ENCODE data around the gene SMYD3. TPM values are rescaled to one million over a fixed set of nuclear protein-coding genes. Genes with fewer than 3 reads are reported as not detected.

Gene SMYD3
- total and polyA plus RNA-seq, 10 of the 15 experiments (the other 5 are each of a cell fraction or from before 2014, with no cell fraction given): 18.3 to 54.0 (median 24.8) TPM

DNA sequence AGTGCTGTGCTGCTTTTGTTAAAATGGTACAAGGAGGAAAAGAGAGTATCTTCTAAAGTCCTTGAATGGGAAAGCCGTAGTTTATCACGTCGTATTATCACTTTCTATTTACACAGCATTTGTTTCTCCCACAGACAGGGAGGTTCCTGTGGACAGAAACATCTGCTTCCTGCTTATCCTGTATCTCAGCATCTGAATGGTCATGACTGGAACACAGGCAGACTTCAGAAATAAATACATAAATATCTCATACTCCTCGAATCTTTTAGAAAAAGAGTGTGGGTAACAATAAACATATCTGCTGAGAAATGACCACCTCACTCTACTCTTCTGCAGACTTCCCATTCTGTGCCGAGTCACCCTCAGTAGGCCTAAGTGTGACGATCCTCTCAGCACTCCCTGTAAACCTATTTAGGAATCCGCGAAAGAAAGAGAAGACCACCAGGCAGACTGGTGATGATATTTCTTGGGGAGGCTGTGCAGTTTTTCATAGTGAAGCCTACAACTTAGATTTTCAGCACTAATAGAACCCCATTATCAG is 393.5 kb downstream of the SMYD3 start (continued):
- TF ChIP-seq SMAD5 (IDR thresholded peaks at IDR 0.05; ENCODE audit: low read depth) (no peak), KDM1A (IDR thresholded peaks at IDR 0.05; ENCODE audit: borderline replicate concordance) (no peak), SIX5 (IDR thresholded peaks at IDR 0.05; ENCODE audit: low read depth, low read length, severe bottlenecking) (no peak), POU2F2 (IDR thresholded peaks at IDR 0.05; ENCODE audit: borderline replicate concordance, low read depth, low read length) (no peak), NR2C1 (IDR thresholded peaks at IDR 0.05) (no peak), EGR1 (IDR thresholded peaks at IDR 0.05; ENCODE audit: borderline replicate concordance in 1 of 2, low read depth in 2 of 2, low read length in 2 of 2) (no peak)

DNA sequence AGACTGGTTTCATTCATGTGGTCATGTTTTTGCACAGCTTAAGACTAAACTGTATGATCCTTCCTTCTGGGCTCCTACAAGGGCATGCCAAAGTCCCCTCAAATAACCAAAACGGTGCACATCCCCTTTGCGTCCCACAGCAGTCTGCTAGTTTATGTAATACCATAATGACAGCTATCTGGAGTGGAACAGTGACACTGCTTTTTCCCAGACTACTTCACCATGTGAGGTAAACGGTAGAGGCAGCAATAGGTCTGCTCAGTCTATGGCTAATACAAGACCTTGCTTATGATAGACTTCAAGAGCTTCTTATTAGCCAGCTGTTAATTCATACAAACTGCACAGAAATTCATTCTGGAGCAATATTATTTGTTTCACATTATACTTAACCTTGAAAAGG is 395.5 kb downstream of the SMYD3 start:
- CTCF ChIA-PET: interaction anchor here (0.6 to 1.4 kb wide), 3 partner anchors 9 to 21 kb away, joined by 3 read pairs; no protein-coding TSS in a partner anchor
- POLR2A ChIA-PET: no interaction called here
- RAD21 ChIA-PET (ENCODE audit: unreplicated experiment): no interaction called here
- no peak for FAIRE-seq
- intact Hi-C loops (cut with micrococcal nuclease; ENCODE audit: unreplicated experiment): no loop called here
- Histone ChIP-seq H3K9me3 (replicated peaks; ENCODE audit: control insufficient read depth, insufficient read depth, low read length) (no peaks in the 10 kb centered on the region), H3K4me2 (ENCODE audit: control insufficient read depth, insufficient read depth) (no peak overlapping the region), H3K27me3 (replicated peaks in 1 of 2; ENCODE audit: control insufficient read depth in 2 of 2, insufficient read depth in 2 of 2, low read length in 1 of 2) (no peaks in the 10 kb centered on the region), H3K27ac (ENCODE audit: control insufficient read depth, insufficient read depth) (no peak overlapping the region), H3K79me2 (ENCODE audit: control insufficient read depth, insufficient read depth, low read length) (no peaks in the 10 kb centered on the region), H4K20me1 (ENCODE audit: control insufficient read depth, insufficient read depth) (no peaks in the 10 kb centered on the region), H2AFZ (ENCODE audit: control insufficient read depth, low read depth, low read length) (no peak overlapping the region), H3K9ac (ENCODE audit: control insufficient read depth, insufficient read depth, low read length) (no peak overlapping the region), H3K36me3 (ENCODE audit: control insufficient read depth in 2 of 2, insufficient read depth in 2 of 2, low read length in 1 of 2) (no peaks in the 10 kb centered on the region), H3K4me1 (ENCODE audit: control insufficient read depth, insufficient read depth, low read length) (no peaks in the 10 kb centered on the region), H3K4me3 (no peak overlapping the region)
- ATAC-seq: no peak
- no peak for TF ChIP-seq STAT1 (conservative IDR thresholded peaks at IDR 0.05)
- TF ChIP-seq IKZF1 (conservative IDR thresholded peaks at IDR 0.05): no peak
- no peak for TF ChIP-seq SMAD1 (IDR thresholded peaks at IDR 0.05; ENCODE audit: low read depth, partially characterized antibody)
- no peak for TF ChIP-seq GABPA (IDR thresholded peaks at IDR 0.05; ENCODE audit: low read depth)
- no peak for TF ChIP-seq SMARCA5 (IDR thresholded peaks at IDR 0.05)
- TF ChIP-seq PML (IDR thresholded peaks at IDR 0.05; ENCODE audit: low read length): no peak
- TF ChIP-seq, protein P1, sequence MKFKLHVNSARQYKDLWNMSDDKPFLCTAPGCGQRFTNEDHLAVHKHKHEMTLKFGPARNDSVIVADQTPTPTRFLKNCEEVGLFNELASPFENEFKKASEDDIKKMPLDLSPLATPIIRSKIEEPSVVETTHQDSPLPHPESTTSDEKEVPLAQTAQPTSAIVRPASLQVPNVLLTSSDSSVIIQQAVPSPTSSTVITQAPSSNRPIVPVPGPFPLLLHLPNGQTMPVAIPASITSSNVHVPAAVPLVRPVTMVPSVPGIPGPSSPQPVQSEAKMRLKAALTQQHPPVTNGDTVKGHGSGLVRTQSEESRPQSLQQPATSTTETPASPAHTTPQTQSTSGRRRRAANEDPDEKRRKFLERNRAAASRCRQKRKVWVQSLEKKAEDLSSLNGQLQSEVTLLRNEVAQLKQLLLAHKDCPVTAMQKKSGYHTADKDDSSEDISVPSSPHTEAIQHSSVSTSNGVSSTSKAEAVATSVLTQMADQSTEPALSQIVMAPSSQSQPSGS (IDR thresholded peaks at IDR 0.05; ENCODE audit: low read length): no peak
- 96% methylated on average over 3 of the region's 3 CpGs for WGBS (ENCODE audit: insufficient coverage, insufficient replicate concordance, low lambda C conversion rate, missing lambda C conversion rate)
- BruUV-seq (replicated peaks): no TSS peak
- no peak for DNase-seq (ENCODE audit: low read depth, low spot score)
- SMC1A ChIA-PET (ENCODE audit: uncharacterized antibody, unreplicated experiment): interaction anchor here (0.5 to 1.0 kb wide), 2 partner anchors 256 to 371 kb away, joined by 3 to 4 read pairs; no protein-coding TSS in a partner anchor
- in situ Hi-C loops (cut with MboI): no loop called here
